HG02852 (cell line): ENCODE data around the gene MAP1LC3A.

Experiments
- ATAC-seq: cut with Tn5 transposase; IDR thresholded peaks from one replicate; pipeline ENCODE4 v1.9.1; 2021; ENCODE audit warnings: mild to moderate bottlenecking, moderate library complexity; ENCODE audit not compliant: unreplicated experiment

MAP1LC3A gene

GRCh38 chr20:34574426-34574825 is 15.9 kb downstream of the MAP1LC3A start:
- no peak for ATAC-seq

GRCh38 chr20:34574861-34575260 is 16.3 kb downstream of the MAP1LC3A start:
- no peak for ATAC-seq

- ATAC-seq: no peak
These were observed 16.8 kb downstream of the MAP1LC3A start for GRCh38 chr20:34575271-34575670.

GRCh38 chr20:34575756-34576155 is 17.2 kb downstream of the MAP1LC3A start:
- ATAC-seq: no peak

- no peak for ATAC-seq
These were observed 18.5 kb downstream of the MAP1LC3A start for GRCh38 chr20:34577061-34577460.

GRCh38 chr20:34578025-34578424 is 19.5 kb downstream of the MAP1LC3A start:
- no peak for ATAC-seq

- no peak for ATAC-seq
These were observed 20.0 kb downstream of the MAP1LC3A start for GRCh38 chr20:34578521-34578920.

GRCh38 chr20:34579191-34579978 is 20.9 kb downstream of the MAP1LC3A start:
- no peak for ATAC-seq

GRCh38 chr20:34579979-34580940 is 21.7 kb downstream of the MAP1LC3A start:
- peak; percentile 60 for ATAC-seq

- no peak for ATAC-seq
These were observed 23.0 kb downstream of the MAP1LC3A start for GRCh38 chr20:34581341-34582184.

GRCh38 chr20:34582221-34582620 is 23.7 kb downstream of the MAP1LC3A start:
- ATAC-seq: no peak

- ATAC-seq: no peak
These were observed 24.4 kb downstream of the MAP1LC3A start for GRCh38 chr20:34582911-34583310.

GRCh38 chr20:34583544-34583943 is 25.0 kb downstream of the MAP1LC3A start:
- no peak for ATAC-seq

GRCh38 chr20:34585019-34585418 is 26.5 kb downstream of the MAP1LC3A start:
- no peak for ATAC-seq

- ATAC-seq: no peak
These were observed 28.1 kb downstream of the MAP1LC3A start for GRCh38 chr20:34586488-34587163.

- ATAC-seq: no peak
These were observed 37.1 kb downstream of the MAP1LC3A start for GRCh38 chr20:34595377-34596184.

- ATAC-seq: no peak
These were observed 42.6 kb downstream of the MAP1LC3A start for GRCh38 chr20:34600892-34601653.

- ATAC-seq: no peak
These were observed 46.7 kb downstream of the MAP1LC3A start for GRCh38 chr20:34604980-34605788.
